NCI-H748 (cell line): ENCODE results near the gene CTDNEP1.
A peak's percentile ranks its signal among the peaks of the same experiment; 100 is the strongest.

Experiments used
- DNase-seq: peaks from one replicate; lab custom pipeline; 2025; ENCODE audit not compliant: unreplicated experiment; lab: John Stamatoyannopoulos, UW

CTDNEP1 gene

DNA sequence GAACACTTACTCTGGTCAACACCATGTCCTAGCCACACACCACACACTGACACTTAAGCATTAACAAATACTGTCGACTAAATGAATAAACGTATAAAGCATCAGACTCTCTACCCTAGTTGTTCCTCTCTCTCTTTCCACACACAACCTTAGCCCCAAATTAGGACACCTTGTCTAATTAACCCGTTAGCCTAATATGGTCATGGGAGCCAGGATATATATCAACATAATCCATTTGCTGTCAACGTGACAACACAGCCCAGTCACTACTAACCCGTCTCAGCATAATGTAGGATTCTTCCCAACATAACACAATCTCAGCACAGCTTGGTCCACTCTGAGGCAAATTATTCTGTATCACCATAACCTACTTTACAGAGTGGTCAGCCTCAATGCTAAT is 19.4 kb downstream of the CTDNEP1 start:
- DNase-seq: no peak

DNA sequence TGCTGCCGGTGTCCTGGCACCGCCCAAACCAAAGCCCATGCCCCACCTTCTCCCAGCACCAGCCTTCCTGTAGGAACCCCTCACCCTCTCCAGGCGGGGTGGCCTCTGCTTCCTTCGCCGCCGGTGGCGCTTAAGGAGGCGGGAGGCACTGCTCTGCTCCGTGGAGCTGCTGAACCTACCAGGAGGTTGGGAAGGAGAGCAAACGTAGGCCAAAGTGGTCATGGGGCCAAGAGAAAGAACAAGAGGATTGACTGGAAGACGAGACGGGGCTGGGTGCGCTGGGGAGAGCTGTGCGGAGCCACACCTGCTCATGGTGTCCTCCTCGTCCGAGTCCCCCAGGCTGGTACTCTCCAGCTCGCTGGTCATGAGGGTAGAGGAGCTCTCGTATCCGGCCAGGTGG is 22.0 kb downstream of the CTDNEP1 start:
- no peak for DNase-seq

DNA sequence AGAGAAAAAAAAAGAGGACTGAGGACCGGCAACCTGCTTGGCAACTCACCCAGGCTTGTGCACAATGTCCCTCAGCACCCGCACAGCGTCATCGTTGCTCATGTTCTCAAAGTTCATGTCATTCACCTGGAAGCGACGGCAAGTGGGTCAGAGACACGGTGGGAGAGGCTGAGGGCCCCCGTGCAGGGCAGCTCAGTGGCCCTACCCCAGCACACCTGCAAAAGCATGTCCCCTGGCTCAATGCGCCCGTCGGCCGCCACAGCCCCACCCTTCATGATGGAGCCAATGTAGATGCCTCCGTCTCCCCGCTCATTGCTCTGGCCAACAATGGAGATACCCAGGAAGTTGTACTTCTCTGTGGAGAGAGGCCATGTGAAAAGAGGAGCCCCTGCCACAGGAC is 22.6 kb downstream of the CTDNEP1 start:
- no peak for DNase-seq

DNA sequence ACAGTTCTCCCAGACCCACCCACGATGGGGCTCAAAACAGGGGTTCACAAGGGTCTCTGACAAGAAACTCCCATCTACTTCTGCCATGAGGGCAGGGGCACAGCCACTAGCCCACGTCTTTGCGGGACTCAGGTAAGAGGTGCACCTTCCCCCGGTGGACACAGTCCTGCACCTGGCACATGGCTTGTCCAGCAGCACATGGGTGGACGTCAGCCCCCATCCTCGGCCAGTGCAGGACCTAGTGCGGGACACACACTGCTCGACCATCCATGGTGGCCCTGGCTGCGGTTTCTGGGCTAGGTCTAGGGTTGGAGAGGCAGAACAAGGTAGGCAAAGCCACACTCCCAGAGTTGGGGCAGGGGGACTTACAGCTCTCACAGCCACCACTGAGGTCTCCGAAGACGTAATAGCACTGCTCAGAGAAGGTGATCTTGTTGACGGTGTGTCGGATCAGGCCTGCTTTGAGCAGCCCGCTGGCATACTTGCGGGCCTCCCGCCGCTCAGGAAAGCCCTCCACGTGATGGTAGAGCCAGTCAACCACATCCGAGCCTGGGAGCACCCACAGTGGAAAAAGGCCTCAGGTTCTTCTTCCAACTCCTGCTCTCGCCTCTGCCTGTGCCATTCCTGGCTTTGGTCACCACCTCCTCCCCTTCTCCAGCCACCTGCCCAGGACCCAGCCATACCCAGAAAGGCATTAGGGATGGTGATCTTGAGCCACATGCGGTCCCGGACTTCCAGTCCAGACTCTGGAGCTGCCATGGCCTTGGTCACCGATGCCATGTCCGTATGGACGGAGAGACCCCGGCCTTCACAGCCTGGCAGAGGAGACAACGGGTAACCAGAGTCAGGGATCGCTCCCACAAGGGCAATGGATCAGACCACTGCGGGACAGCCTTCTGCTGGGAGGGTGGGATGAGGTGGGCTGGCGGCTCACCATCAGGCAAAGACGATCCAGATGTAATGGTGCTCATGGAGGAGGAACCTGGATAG is 24.5 kb downstream of the CTDNEP1 start:
- DNase-seq: no peak

GRCh38 chr17:7225711-7226331 is 25.7 kb downstream of the CTDNEP1 start:
- DNase-seq: no peak

DNA sequence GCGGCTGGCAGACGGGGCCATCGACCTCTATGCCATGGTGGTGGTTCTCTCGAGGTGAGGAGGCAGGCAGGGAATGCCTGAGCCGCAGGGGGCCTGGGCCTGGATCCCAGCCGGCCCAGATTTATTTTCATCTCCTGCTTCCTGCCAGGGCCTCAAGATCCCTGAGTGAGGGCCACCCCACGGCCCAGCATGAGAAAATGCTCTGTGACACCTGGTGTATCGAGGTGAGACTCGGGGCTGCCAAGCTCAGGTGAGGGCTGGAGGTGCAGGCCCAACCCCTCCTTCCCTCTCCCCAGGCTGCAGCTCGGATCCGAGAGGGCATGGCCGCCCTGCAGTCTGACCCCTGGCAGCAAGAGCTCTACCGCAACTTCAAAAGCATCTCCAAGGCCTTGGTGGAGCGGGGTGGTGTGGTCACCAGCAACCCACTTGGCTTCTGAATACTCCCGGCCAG is 26.8 kb downstream of the CTDNEP1 start:
- DNase-seq: no peak

DNA sequence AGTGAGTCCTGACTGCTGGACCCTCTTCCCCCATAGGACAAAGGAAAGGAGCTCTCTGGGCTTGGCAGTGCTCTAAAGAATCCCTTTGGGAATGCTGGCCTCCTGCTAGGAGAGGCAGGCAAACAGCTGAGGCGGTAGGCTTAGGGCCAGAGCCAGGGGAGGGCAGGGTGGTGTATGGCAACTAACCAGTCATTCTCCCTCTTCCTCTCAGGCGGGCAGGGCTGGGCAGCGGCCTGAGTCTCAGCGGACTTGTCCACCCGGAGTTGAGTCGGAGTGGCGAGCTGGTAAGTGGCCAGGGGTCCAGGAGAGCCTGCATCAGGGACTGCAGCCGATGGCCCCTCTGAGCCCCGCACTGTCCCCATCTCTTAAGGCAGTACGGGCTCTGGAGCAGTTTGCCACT is 27.4 kb downstream of the CTDNEP1 start:
- no peak for DNase-seq

- no peak for DNase-seq
Measured at GRCh38 chr17:7223375-7223774, 28.2 kb downstream of the CTDNEP1 start.

DNA sequence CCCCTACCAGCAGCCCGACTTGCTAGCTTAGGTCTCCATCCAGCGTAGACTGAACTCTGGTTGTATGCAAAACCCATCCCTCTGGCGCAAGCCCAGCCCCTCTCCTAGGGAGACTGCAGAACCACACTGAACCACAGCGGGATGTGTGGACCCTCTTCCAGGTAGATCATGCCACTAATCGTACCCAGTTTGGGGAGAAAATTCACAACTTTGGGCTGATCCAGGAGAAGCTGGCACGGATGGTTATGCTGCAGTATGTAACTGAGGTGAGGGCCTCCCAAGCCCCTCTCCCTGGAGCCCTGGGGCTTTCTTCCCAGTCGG is 28.6 kb downstream of the CTDNEP1 start:
- DNase-seq: no peak

DNA sequence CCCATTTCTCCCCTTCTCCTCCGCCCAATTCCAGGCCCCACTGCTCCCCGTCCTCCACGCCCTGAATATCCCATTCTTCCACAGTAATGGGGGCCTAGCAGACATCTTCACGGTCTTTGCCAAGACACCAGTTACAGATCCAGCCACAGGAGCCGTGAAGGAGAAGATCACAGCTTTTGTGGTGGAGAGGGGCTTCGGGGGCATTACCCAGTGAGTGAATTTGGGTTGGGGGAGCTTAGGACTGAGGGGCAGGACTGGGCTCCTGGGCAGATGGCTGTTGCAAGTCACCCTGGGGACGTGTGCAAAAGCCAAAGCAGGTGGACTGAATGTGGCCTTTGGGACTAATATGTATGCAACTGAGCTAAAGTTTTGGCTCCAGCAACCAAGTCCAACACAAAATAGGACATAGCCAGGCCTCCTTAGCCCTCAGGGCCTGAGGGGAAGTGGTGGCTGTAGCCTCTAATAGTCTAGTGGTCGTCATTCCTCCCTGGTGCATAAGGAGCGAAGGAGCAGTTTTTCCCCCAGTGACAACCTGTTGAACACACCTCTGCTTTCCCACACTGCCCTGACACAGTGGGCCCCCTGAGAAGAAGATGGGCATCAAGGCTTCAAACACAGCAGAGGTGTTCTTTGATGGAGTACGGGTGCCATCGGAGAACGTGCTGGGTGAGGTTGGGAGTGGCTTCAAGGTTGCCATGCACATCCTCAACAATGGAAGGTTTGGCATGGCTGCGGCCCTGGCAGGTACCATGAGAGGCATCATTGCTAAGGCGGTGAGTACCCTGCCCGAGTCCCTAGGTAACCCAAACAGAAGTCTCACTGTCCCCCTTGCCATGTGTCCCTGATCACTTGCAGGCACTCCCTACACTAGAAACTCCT is 29.2 kb downstream of the CTDNEP1 start:
- DNase-seq: no peak

DNA sequence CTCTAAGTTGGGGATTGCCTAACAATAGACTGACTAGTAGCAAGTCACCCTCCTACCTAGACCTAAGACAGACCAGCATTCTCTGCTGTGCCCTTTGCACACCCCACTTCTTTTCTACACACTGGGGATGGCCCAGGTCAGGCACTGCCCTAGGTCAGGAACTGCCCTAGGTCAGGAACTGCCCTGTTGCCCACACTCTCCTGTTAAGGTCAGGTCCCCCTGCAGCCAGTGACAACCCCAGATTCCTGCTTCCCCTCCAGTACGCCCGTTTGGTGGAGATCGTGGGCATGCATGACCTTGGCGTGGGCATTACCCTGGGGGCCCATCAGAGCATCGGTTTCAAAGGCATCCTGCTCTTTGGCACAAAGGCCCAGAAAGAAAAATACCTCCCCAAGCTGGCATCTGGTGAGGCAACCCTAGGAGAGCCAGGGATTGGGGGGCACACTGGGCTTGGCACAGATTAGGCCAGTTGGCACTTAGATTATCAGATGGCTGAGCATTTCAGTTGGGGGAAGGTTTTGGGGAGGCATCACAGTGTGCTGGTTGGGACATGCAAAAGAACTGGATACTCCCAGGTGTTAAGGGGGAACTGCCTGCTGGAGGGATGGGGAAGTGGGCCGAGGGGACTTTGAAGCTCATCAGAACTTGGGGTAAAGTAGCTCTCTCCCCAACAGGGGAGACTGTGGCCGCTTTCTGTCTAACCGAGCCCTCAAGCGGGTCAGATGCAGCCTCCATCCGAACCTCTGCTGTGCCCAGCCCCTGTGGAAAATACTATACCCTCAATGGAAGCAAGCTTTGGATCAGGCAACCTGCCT is 30.0 kb downstream of the CTDNEP1 start:
- no peak for DNase-seq

DNA sequence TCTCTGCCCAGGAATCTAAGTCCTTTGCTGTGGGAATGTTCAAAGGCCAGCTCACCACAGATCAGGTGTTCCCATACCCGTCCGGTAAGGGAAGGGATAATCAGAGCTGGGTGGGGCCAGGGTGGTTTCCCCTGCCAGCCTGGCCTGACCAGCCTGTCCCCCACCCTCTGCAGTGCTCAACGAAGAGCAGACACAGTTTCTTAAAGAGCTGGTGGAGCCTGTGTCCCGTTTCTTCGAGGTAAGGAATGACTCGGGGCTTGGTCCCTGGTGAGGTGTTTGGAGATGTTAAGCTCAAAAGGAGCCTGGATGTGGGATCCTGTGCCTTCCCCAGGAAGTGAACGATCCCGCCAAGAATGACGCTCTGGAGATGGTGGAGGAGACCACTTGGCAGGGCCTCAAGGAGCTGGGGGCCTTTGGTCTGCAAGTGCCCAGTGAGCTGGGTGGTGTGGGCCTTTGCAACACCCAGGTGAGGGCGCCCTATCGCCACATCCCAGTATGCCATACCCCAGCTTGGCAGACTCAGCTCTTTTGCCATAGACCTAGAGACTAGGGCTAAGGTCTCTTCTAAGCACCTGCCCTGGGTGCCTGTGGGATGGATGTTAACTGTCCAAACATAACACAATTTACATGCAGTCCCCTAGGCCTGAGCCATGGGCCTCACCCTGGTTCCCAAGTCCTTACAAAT is 30.8 kb downstream of the CTDNEP1 start:
- DNase-seq: peak; percentile 79

DNA sequence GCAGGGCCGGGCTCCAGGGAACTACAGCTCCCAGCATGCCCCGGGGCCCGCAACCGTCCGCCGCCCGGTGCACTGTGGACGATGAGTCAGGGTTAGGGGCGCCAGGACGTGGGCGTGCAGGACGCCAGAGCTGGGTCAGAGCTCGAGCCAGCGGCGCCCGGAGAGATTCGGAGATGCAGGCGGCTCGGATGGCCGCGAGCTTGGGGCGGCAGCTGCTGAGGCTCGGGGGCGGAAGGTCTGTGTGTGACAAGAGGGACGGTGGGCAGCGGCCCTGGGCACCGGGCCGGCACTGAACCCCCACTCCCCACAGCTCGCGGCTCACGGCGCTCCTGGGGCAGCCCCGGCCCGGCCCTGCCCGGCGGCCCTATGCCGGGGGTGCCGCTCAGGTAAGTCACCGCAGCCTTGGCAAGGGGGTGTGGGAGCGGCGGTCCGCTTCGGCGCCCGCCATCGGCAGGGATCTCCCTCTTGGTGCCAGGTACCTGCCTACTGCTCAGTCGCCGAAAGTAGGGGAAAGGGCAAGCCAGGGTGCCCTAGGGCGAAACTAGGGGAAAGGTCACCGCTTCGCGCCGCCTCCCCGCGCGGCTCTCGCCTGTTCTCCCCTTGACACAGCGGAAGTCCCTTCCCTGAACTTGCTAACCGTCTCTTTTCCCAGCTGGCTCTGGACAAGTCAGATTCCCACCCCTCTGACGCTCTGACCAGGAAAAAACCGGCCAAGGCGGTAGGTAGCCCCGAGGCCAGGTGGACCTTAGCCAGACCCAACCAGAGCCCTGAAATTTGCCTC is 31.5 kb downstream of the CTDNEP1 start, which contains the start of the genes ACADVL and DLG4:
Gene ACADVL (plus strand): TSS at position 127 of the 781 bp plus-strand sequence. CDS start 47 bp downstream, at position 174.
Gene DLG4 (minus strand): TSS at position 25 of the 781 bp plus-strand sequence.
- peak; percentile 83 for DNase-seq

DNA sequence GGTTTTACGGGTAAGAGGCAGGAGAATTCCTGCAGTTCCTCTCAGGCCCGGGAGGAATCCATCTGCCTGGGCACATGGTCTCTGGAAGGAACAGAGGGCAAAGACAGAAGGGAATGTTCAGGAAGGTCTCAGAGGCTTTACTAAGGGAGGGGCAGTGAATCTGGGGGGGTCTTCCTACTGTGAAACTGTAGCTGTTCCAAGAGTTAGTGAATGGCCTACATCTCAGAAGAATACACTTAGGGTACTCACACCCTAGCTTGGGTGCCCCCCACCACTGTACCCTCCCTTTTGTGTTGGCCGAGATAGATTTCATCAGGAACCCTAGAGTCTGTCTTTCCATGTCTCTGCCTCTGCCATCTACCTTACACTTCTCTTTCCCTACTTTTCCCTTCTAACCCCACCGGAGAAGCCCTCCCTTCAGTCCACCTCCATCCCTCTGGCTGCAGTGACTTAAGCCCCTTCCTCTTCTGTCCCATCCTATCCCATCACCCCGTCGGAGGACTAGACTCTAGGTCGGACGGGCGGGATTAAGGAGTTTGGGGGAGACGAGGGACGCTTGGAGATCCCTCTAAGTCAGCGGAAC is 32.2 kb downstream of the CTDNEP1 start:
- no peak for DNase-seq

DNA sequence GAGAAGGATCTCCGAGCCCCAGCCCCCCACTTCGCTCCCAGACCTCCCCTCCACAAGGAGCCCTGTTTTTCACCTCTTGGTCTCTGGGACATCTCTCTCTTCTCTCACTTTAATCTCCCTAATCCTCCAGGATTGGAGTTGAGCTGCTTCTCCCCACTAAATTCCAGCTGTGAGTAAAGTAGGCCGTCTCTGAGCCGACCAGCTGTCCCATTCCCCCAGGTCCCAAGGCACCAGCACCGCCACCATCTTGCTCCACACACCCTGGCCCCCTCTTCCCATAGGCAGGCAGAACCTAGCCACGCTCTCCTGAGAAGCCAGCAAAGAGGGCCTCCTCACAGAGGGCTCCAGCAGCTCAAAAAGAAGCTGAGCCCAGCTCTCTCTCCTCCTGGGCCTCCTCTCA is 32.8 kb downstream of the CTDNEP1 start:
- no peak for DNase-seq

GRCh38 chr17:7218166-7218565 is 33.4 kb downstream of the CTDNEP1 start:
- no peak for DNase-seq

- DNase-seq: peak; percentile 59
Measured at GRCh38 chr17:7217113-7217987, 34.2 kb downstream of the CTDNEP1 start.
